GM12878 (cell line): ENCODE measurements around the gene EML1.

Experiments used
- BCL3 ChIP-seq: IDR thresholded peaks from 2 replicates; pipeline ENCODE4 v1.6.1; 2011; ENCODE audit warnings: borderline replicate concordance, low read depth, mild to moderate bottlenecking, moderate library complexity, low read length; ENCODE audit not compliant: insufficient read depth, poor library complexity, severe bottlenecking
- CEBPB ChIP-seq, 2 experiments: fragments of 150-350 bp in 1 of 2; IDR thresholded peaks; 2 replicates each; pipeline ENCODE4 v1.6.1; 2012 to 2014; ENCODE audit warnings: low read depth in 2 of 2, low read length in 2 of 2, borderline replicate concordance in 1 of 2, inconsistent platforms in 1 of 2
- CUX1 ChIP-seq: IDR thresholded peaks from 2 replicates; pipeline ENCODE4 v1.6.1; 2012; ENCODE audit warnings: improper control_type of control experiment, low read depth, low read length; ENCODE audit not compliant: insufficient replicate concordance
- JUNB ChIP-seq: IDR thresholded peaks from 2 replicates; pipeline ENCODE4 v1.6.1; 2016; ENCODE audit warnings: antibody characterized with exemption, mild to moderate bottlenecking
- LARP7 ChIP-seq: fragments of 450-650 bp; IDR thresholded peaks from 2 replicates; pipeline ENCODE4 v1.6.1; 2017; ENCODE audit warnings: mild to moderate bottlenecking
- NFIC ChIP-seq: IDR thresholded peaks from 2 replicates; pipeline ENCODE4 v1.6.1; 2012; ENCODE audit warnings: low read depth, mild to moderate bottlenecking, inconsistent platforms, low read length, moderate library complexity
- NRF1 ChIP-seq: conservative IDR thresholded peaks from 2 replicates; pipeline ENCODE4 v1.6.1; 2011; ENCODE audit warnings: mild to moderate bottlenecking, low read depth, low read length, improper control_type of control experiment
- POLR2AphosphoS2 ChIP-seq: IDR thresholded peaks from 2 replicates; pipeline ENCODE4 v1.6.1; 2011; ENCODE audit warnings: low read depth, mild to moderate bottlenecking, low read length, improper control_type of control experiment, moderate library complexity
- SREBF2 ChIP-seq: IDR thresholded peaks from 2 replicates; pipeline ENCODE4 v1.6.1; 2012; ENCODE audit warnings: mild to moderate bottlenecking, low read length
- ZNF24 ChIP-seq: fragments of 450-650 bp; IDR thresholded peaks from 2 replicates; pipeline ENCODE4 v1.6.1; 2017; ENCODE audit warnings: antibody characterized with exemption, mild to moderate bottlenecking
- TF ChIP-seq, protein P1 (sequence below), 3 experiments: IDR thresholded peaks in 2 of 3; conservative IDR thresholded peaks in 1 of 3; 2 replicates each; pipeline ENCODE4 v1.5.1; 2011; ENCODE audit warnings: low read depth in 3 of 3, low read length in 3 of 3, mild to moderate bottlenecking in 3 of 3, control low read depth in 2 of 3, moderate library complexity in 2 of 3, inconsistent platforms in 1 of 3, mixed read lengths in 1 of 3; ENCODE audit not compliant: control insufficient read depth in 2 of 3, insufficient read depth in 1 of 3; ENCODE audit errors: extremely low read depth in 1 of 3

DNA sequence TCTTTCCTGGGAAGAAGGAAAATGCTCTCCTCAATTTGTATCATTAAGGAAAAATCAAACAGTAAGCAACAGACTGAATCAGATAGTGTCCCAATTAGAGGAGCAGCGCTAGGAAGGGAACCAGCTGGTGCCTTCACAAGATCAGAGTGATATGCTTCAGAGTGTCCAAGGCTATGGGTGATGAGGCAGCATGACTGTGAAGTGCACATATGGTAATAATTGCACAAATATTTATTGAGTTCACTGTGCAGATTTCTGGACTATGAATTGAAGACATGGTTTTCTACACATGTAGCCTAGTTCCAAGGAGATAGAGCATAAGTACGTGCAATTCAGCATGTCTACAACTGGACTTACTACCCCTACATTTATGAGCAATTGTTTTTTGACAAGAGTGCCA, 193.2 kb downstream of the EML1 start:
- TF ChIP-seq, protein P1, sequence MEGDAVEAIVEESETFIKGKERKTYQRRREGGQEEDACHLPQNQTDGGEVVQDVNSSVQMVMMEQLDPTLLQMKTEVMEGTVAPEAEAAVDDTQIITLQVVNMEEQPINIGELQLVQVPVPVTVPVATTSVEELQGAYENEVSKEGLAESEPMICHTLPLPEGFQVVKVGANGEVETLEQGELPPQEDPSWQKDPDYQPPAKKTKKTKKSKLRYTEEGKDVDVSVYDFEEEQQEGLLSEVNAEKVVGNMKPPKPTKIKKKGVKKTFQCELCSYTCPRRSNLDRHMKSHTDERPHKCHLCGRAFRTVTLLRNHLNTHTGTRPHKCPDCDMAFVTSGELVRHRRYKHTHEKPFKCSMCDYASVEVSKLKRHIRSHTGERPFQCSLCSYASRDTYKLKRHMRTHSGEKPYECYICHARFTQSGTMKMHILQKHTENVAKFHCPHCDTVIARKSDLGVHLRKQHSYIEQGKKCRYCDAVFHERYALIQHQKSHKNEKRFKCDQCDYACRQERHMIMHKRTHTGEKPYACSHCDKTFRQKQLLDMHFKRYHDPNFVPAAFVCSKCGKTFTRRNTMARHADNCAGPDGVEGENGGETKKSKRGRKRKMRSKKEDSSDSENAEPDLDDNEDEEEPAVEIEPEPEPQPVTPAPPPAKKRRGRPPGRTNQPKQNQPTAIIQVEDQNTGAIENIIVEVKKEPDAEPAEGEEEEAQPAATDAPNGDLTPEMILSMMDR (IDR thresholded peaks at IDR 0.05 in 2 of 3, conservative IDR thresholded peaks at IDR 0.05 in 1 of 3; ENCODE audit: control insufficient read depth in 2 of 3, extremely low read depth in 1 of 3, insufficient read depth in 1 of 3, low read depth in 3 of 3, low read length in 3 of 3) = no peak
- TF ChIP-seq LARP7 (no peak), BCL3 (no peak), ZNF24 (no peak), NFIC (no peak), JUNB (no peak), CEBPB (IDR thresholded peaks at IDR 0.05; ENCODE audit: borderline replicate concordance in 1 of 2, low read depth in 2 of 2, low read length in 2 of 2) (no peak), CUX1 (no peak), NRF1 (no peak), SREBF2 (no peak), POLR2AphosphoS2 (no peak)
